Neural progenitor cell (in vitro differentiated cells): ENCODE measurements around the gene STK10.

Experiments used
- EZH2 ChIP-seq: fragments of 200-600 bp; sonication (generic); IDR thresholded peaks from 2 replicates; pipeline ENCODE4 v1.6.1; 2017; ENCODE audit warnings: antibody characterized with exemption, mild to moderate bottlenecking, moderate library complexity
- TF ChIP-seq, protein P1 (sequence below): fragments of 200-600 bp; sonication (generic); IDR thresholded peaks from 2 replicates; pipeline ENCODE4 v1.5.1; 2017; ENCODE audit warnings: antibody characterized with exemption, mild to moderate bottlenecking

- TF ChIP-seq, protein P1, sequence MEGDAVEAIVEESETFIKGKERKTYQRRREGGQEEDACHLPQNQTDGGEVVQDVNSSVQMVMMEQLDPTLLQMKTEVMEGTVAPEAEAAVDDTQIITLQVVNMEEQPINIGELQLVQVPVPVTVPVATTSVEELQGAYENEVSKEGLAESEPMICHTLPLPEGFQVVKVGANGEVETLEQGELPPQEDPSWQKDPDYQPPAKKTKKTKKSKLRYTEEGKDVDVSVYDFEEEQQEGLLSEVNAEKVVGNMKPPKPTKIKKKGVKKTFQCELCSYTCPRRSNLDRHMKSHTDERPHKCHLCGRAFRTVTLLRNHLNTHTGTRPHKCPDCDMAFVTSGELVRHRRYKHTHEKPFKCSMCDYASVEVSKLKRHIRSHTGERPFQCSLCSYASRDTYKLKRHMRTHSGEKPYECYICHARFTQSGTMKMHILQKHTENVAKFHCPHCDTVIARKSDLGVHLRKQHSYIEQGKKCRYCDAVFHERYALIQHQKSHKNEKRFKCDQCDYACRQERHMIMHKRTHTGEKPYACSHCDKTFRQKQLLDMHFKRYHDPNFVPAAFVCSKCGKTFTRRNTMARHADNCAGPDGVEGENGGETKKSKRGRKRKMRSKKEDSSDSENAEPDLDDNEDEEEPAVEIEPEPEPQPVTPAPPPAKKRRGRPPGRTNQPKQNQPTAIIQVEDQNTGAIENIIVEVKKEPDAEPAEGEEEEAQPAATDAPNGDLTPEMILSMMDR = no peak
- no peak for TF ChIP-seq EZH2
These were observed 16.9 kb downstream of the STK10 start for GRCh38 chr5:172171118-172171517.
